GM12878 (cell line): ENCODE results near the gene SPATA45. TPM values are rescaled to one million over a fixed set of nuclear protein-coding genes. Genes with fewer than 3 reads are reported as not detected.

Experiments
- BCL11A ChIP-seq: IDR thresholded peaks from 2 replicates; pipeline ENCODE4 v1.6.1; 2011; ENCODE audit warnings: low read depth, low read length
- DPF2 ChIP-seq: fragments of 450-650 bp; IDR thresholded peaks from 2 replicates; pipeline ENCODE4 v1.6.1; 2017; ENCODE audit warnings: mild to moderate bottlenecking
- MEF2A ChIP-seq: IDR thresholded peaks from 2 replicates; pipeline ENCODE4 v1.6.1; 2011; ENCODE audit warnings: low read depth, mild to moderate bottlenecking, low read length, moderate library complexity; ENCODE audit not compliant: insufficient read depth
- POLR2AphosphoS5 ChIP-seq: IDR thresholded peaks from 2 replicates; pipeline ENCODE4 v1.6.1; 2011; ENCODE audit warnings: mild to moderate bottlenecking, low read length, inconsistent platforms
- RB1 ChIP-seq: fragments of 450-650 bp; formaldehyde crosslinking; IDR thresholded peaks from 2 replicates; pipeline ENCODE4 v1.6.1; 2017; ENCODE audit warnings: mild to moderate bottlenecking, borderline replicate concordance
- SP1 ChIP-seq: IDR thresholded peaks from one replicate; pipeline ENCODE4 v1.6.1; 2011; ENCODE audit warnings: low read depth, low read length
- STAT3 ChIP-seq: IDR thresholded peaks from 2 replicates; pipeline ENCODE4 v1.6.1; 2011; ENCODE audit warnings: low read depth, low read length, improper control_type of control experiment
- ZBED1 ChIP-seq: IDR thresholded peaks from 2 replicates; pipeline ENCODE4 v1.6.1; 2016; ENCODE audit warnings: borderline replicate concordance
- ZSCAN29 ChIP-seq: fragments of 450-650 bp; IDR thresholded peaks from 2 replicates; pipeline ENCODE4 v1.6.1; 2017; ENCODE audit warnings: mild to moderate bottlenecking, moderate library complexity
- polyA plus RNA-seq, 11 experiments: library from polyadenylated mRNA; depleted of rRNA in 4 of 11; unstranded in 6 of 11; stranded (reverse) in 5 of 11; fragments of >200 nt; fragmentation: Nextera tagmentation in 4 of 11; fragmentation: Illumina TruSeq in 1 of 11; extraction: Ambion mirVana in 4 of 11; extraction: Trizol in 1 of 11; gene quantifications; 1 replicate in 1 of 11; 2 replicates in 10 of 11; pipeline versions ENCODE4 v1.2.1 to v1.2.3, GENCODE V29; 2011 to 2016; ENCODE audit warnings: inconsistent platforms in 2 of 11, missing spikeins in 2 of 11, low read depth in 1 of 11
- total RNA-seq, 4 experiments: library from RNA; depleted of rRNA in 3 of 4; stranded (reverse); fragments of >200 nt in 3 of 4; fragmentation: Illumina TruSeq in 1 of 4; extraction: Trizol in 1 of 4; gene quantifications; 2 replicates each; pipeline versions ENCODE4 v1.2.1 to v1.2.3, GENCODE V29; 2013 to 2021
- TF ChIP-seq, protein P1 (sequence below): fragments of 450-650 bp; formaldehyde crosslinking; IDR thresholded peaks from 2 replicates; pipeline ENCODE4 v1.4.0; 2020; ENCODE audit warnings: mild to moderate bottlenecking, moderate library complexity

The SPATA45 gene
- total and polyA plus RNA-seq, 10 of the 15 experiments (the other 5 are each of a cell fraction or from before 2014, with no cell fraction given) = 0.22 to 0.37 (median 0.31) TPM; not detected in 7

DNA sequence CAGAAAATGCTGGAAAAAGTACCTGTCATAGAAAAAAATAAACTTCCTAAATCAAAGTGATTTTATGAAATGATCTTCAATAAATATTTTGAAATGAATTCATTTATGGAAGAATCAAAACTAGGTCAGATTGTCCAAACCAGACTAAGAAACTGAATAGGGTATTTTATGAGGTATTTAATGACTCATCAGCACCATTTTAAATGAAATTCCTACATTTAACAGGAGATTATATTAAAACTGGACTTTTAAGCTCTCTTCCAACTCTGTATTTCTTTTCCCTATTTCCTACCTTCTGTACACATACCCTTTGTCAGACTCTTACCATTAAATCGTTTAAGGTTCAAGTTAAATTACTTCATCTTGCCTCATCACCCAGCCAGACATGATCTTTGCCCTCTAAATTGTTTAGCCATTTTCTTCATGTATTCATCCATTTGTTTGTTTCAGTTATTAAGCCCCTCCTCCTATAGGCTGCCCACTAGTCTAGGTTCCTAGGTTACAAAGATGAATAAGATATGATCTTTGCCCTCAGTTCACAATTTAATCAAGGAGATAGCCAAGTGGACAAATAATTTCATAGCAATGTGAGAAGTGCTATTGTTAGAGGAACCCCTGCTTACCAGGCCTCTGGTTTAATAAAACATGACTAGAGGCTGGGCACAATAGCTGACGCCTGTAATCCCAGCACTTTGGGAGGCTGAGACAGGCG lies 30.7 kb downstream of the SPATA45 start (continued):
- TF ChIP-seq STAT3 (no peak), BCL11A (no peak), SP1 (no peak), ZSCAN29 (no peak), ZBED1 (no peak), POLR2AphosphoS5 (no peak), MEF2A (no peak), RB1 (no peak), DPF2 (no peak)
- TF ChIP-seq, protein P1, sequence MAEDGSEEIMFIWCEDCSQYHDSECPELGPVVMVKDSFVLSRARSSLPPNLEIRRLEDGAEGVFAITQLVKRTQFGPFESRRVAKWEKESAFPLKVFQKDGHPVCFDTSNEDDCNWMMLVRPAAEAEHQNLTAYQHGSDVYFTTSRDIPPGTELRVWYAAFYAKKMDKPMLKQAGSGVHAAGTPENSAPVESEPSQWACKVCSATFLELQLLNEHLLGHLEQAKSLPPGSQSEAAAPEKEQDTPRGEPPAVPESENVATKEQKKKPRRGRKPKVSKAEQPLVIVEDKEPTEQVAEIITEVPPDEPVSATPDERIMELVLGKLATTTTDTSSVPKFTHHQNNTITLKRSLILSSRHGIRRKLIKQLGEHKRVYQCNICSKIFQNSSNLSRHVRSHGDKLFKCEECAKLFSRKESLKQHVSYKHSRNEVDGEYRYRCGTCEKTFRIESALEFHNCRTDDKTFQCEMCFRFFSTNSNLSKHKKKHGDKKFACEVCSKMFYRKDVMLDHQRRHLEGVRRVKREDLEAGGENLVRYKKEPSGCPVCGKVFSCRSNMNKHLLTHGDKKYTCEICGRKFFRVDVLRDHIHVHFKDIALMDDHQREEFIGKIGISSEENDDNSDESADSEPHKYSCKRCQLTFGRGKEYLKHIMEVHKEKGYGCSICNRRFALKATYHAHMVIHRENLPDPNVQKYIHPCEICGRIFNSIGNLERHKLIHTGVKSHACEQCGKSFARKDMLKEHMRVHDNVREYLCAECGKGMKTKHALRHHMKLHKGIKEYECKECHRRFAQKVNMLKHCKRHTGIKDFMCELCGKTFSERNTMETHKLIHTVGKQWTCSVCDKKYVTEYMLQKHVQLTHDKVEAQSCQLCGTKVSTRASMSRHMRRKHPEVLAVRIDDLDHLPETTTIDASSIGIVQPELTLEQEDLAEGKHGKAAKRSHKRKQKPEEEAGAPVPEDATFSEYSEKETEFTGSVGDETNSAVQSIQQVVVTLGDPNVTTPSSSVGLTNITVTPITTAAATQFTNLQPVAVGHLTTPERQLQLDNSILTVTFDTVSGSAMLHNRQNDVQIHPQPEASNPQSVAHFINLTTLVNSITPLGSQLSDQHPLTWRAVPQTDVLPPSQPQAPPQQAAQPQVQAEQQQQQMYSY (CRISPR knock-in tag) = no peak
